Fibroblast of lung (primary cell): ENCODE results near the gene PLA2G2C. TPM values are rescaled to one million over a fixed set of nuclear protein-coding genes. Genes with fewer than 3 reads are reported as not detected.

Experiments
- DNase-seq, 2 donors: peaks; one replicate each; pipeline versions ENCODE4 v3.0.0 to v3.0.0-alpha.2; 2010; ENCODE audit warnings: low read depth in 2 of 2
- H2AFZ ChIP-seq: 2 replicates; pipeline ENCODE4 v1.5.1; 2012; ENCODE audit warnings: low read length, control low read depth, inconsistent platforms
- H3K27ac ChIP-seq: 2 replicates; pipeline ENCODE4 v1.5.1; 2011; ENCODE audit warnings: low read length, control low read depth; ENCODE audit not compliant: insufficient read depth
- H3K27me3 ChIP-seq: 2 replicates; pipeline ENCODE4 v1.5.1; 2011; ENCODE audit warnings: mild to moderate bottlenecking, low read length; ENCODE audit not compliant: control insufficient read depth, insufficient read depth
- H3K36me3 ChIP-seq: 2 replicates; pipeline ENCODE4 v1.5.1; 2011; ENCODE audit warnings: low read length; ENCODE audit not compliant: control insufficient read depth, insufficient read depth
- H3K4me1 ChIP-seq: 2 replicates; pipeline ENCODE4 v1.5.1; 2011; ENCODE audit warnings: low read length; ENCODE audit not compliant: control insufficient read depth, insufficient read depth; ENCODE audit errors: extremely low read depth
- H3K4me2 ChIP-seq: 2 replicates; pipeline ENCODE4 v1.5.1; 2011; ENCODE audit warnings: low read length, control low read depth; ENCODE audit not compliant: insufficient read depth; ENCODE audit errors: extremely low read depth
- H3K4me3 ChIP-seq, 4 experiments: fragments of 200-600 bp in 1 of 4; sonication (generic) in 1 of 4; replicated peaks in 1 of 4; 2 replicates each; pipeline ENCODE4 v1.5.1; 2011 to 2016; ENCODE audit warnings: low read length in 4 of 4, low read depth in 3 of 4, mild to moderate bottlenecking in 3 of 4, control low read depth in 2 of 4, inconsistent platforms in 1 of 4, mixed read lengths in 1 of 4; ENCODE audit not compliant: insufficient read depth in 1 of 4; ENCODE audit errors: control extremely low read depth in 1 of 4
- H3K79me2 ChIP-seq: 2 replicates; pipeline ENCODE4 v1.5.1; 2012; ENCODE audit warnings: mild to moderate bottlenecking, low read length, inconsistent platforms; ENCODE audit not compliant: control insufficient read depth, insufficient read depth
- H3K9ac ChIP-seq: 2 replicates; pipeline ENCODE4 v1.5.1; 2011; ENCODE audit warnings: mild to moderate bottlenecking, low read length, control low read depth; ENCODE audit not compliant: insufficient read depth
- H3K9me3 ChIP-seq: 2 replicates; pipeline ENCODE4 v1.5.1; 2012; ENCODE audit warnings: low read depth, low read length; ENCODE audit not compliant: control insufficient read depth, insufficient read depth
- H4K20me1 ChIP-seq: 2 replicates; pipeline ENCODE4 v1.5.1; 2011; ENCODE audit warnings: low read length; ENCODE audit not compliant: control insufficient read depth, insufficient read depth; ENCODE audit errors: extremely low read depth
- CTCF ChIP-seq, 2 donors: IDR thresholded peaks in 1 of 2; conservative IDR thresholded peaks in 1 of 2; 1 replicate in 1 of 2; 2 replicates in 1 of 2; pipeline ENCODE4 v1.5.1; 2011 to 2012; ENCODE audit warnings: low read length in 2 of 2, control low read depth in 1 of 2, inconsistent platforms in 1 of 2, low read depth in 1 of 2, mild to moderate bottlenecking in 1 of 2
- EZH2 ChIP-seq: IDR thresholded peaks from 2 replicates; pipeline ENCODE4 v1.5.1; 2012; ENCODE audit warnings: low read length, control low read depth, mild to moderate bottlenecking; ENCODE audit errors: missing control alignments
- polyA plus RNA-seq, 2 donors: library from polyadenylated mRNA; depleted of rRNA in 1 of 2; stranded (reverse) in 1 of 2; unstranded in 1 of 2; fragments of >200 nt; gene quantifications; 2 replicates each; pipeline ENCODE4 v1.2.1, GENCODE V29; 2011 to 2012; ENCODE audit warnings: missing spikeins in 1 of 2
- total RNA-seq: library from RNA; depleted of rRNA; stranded (reverse); fragments of >200 nt; gene quantifications from 2 replicates; pipeline ENCODE4 v1.2.1, GENCODE V29; 2014

PLA2G2C gene
- total and polyA plus RNA-seq, 2 donors (not counting 1 experiment from before 2014, with no cell fraction given), result not detected

DNA sequence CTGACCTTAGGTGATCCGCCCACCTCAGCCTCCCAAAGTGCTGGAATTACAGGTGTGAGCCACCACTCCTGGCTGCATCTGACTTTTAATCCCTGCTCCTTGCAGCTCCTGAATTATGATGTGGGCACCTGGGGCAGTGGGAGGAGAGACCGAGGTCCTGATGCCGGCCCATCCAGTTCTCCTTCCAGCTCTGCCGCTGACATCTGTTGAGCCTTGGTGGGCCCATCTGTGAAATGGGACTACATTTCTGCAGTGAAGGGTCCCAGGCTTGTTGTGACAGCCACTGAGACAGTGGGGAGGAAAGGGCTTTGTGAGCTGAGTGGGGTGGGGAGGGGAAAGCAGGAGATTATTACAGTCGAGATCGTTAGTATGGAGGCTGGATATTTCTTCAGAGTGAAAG lies 35.3 kb downstream of the PLA2G2C start:
- Histone ChIP-seq H3K27me3 (no peaks in the 10 kb centered on the region), H3K4me1 (peaks cover 6% of the 10 kb centered on the region), H3K79me2 (no peaks in the 10 kb centered on the region), H3K4me2 (no peak overlapping the region), H3K4me3 (no peak overlapping the region), H3K27ac (no peak overlapping the region), H2AFZ (no peak overlapping the region), H3K9ac (no peak overlapping the region), H3K36me3 (no peaks in the 10 kb centered on the region), H3K9me3 (no peaks in the 10 kb centered on the region), H4K20me1 (no peaks in the 10 kb centered on the region)
- no peak for DNase-seq
- TF ChIP-seq CTCF (conservative IDR thresholded peaks at IDR 0.05 in 1 of 2, IDR thresholded peaks at IDR 0.05 in 1 of 2; ENCODE audit: low read depth in 1 of 2, low read length in 2 of 2), result no peak
- TF ChIP-seq EZH2, result no peak

GRCh38 chr1:20150326-20150705 lies 36.0 kb downstream of the PLA2G2C start:
- H3K4me3 ChIP-seq, result no peak overlapping the region
- no peak overlapping the region for H3K27ac ChIP-seq
- H3K4me2 ChIP-seq, result no peak overlapping the region
- H3K4me1 ChIP-seq, result peaks cover 6% of the 10 kb centered on the region
- TF ChIP-seq CTCF (conservative IDR thresholded peaks at IDR 0.05 in 1 of 2, IDR thresholded peaks at IDR 0.05 in 1 of 2; ENCODE audit: low read depth in 1 of 2, low read length in 2 of 2), result no peak
- no peak for TF ChIP-seq EZH2
- no peak overlapping the region for H3K9ac ChIP-seq
- H3K36me3 ChIP-seq, result no peaks in the 10 kb centered on the region
- no peaks in the 10 kb centered on the region for H4K20me1 ChIP-seq
- H3K9me3 ChIP-seq, result no peaks in the 10 kb centered on the region
- no peaks in the 10 kb centered on the region for H3K79me2 ChIP-seq
- H2AFZ ChIP-seq, result no peak overlapping the region
- DNase-seq, result no peak
- no peaks in the 10 kb centered on the region for H3K27me3 ChIP-seq

- no peak for DNase-seq
- H3K36me3 ChIP-seq, result no peaks in the 10 kb centered on the region
These were observed 36.6 kb downstream of the PLA2G2C start for GRCh38 chr1:20149601-20150325.

More at GRCh38 chr1:20149601-20150325, 36.6 kb downstream of the PLA2G2C start:
- Histone ChIP-seq H3K27me3 (no peaks in the 10 kb centered on the region), H3K4me1 (peaks cover 6% of the 10 kb centered on the region), H3K79me2 (no peaks in the 10 kb centered on the region), H3K9ac (no peak overlapping the region), H3K4me3 (no peak overlapping the region), H4K20me1 (no peaks in the 10 kb centered on the region), H3K4me2 (no peak overlapping the region), H3K9me3 (no peaks in the 10 kb centered on the region), H2AFZ (no peak overlapping the region), H3K27ac (no peak overlapping the region)
- no peak for TF ChIP-seq EZH2
- no peak for TF ChIP-seq CTCF (conservative IDR thresholded peaks at IDR 0.05 in 1 of 2, IDR thresholded peaks at IDR 0.05 in 1 of 2; ENCODE audit: low read depth in 1 of 2, low read length in 2 of 2)
